Measurements from ENCODE around the gene CMTR1. TPM values are rescaled to one million over a fixed set of nuclear protein-coding genes. Genes with fewer than 3 reads are reported as not detected.

Gene CMTR1
- total RNA-seq, 3 donors from 2014 or later, result 31.4 to 35.7 (median 32.4) TPM

- Histone ChIP-seq H3K36me3 (no peaks in the 10 kb centered on the region), H3K27ac (no peak overlapping the region), H3K27me3 (peaks cover 0 to 19% of the 10 kb centered on the region in 2 donors), H3K4me1 (peaks cover 5 to 7% of the 10 kb centered on the region in 2 donors), H3K4me3 (no peak overlapping the region), H3K9me3 (no peaks in the 10 kb centered on the region)
- TF ChIP-seq CTCF (IDR thresholded peaks at IDR 0.05), result no peak
- TF ChIP-seq POLR2A (IDR thresholded peaks at IDR 0.05), result no peak
- TF ChIP-seq POLR2AphosphoS5 (IDR thresholded peaks at IDR 0.05), result no peak
- no peak for DNase-seq (ENCODE audit: low spot score in 2 of 2)
- intact Hi-C loops (cut with DNase I; ENCODE audit: low total_unique reads), result no loop called here
Measured at GRCh38 chr6:37511201-37511600, 78.2 kb downstream of the CMTR1 start.

- no peak for DNase-seq (ENCODE audit: low spot score in 2 of 2)
- Histone ChIP-seq H3K9me3 (no peaks in the 10 kb centered on the region), H3K27ac (peak overlapping the region in 1 of 2 donors; percentile 12), H3K4me1 (peaks cover 9 to 11% of the 10 kb centered on the region in 2 donors), H3K4me3 (no peak overlapping the region), H3K27me3 (peaks cover 0 to 19% of the 10 kb centered on the region in 2 donors), H3K36me3 (no peaks in the 10 kb centered on the region)
- intact Hi-C loops (cut with DNase I; ENCODE audit: low total_unique reads), result no loop called here
- no peak for TF ChIP-seq CTCF (IDR thresholded peaks at IDR 0.05)
- no peak for TF ChIP-seq POLR2AphosphoS5 (IDR thresholded peaks at IDR 0.05)
- no peak for TF ChIP-seq POLR2A (IDR thresholded peaks at IDR 0.05)
Measured at GRCh38 chr6:37511910-37512399, 78.9 kb downstream of the CMTR1 start.

- TF ChIP-seq POLR2A (IDR thresholded peaks at IDR 0.05), result no peak
- TF ChIP-seq CTCF (IDR thresholded peaks at IDR 0.05), result no peak
- TF ChIP-seq POLR2AphosphoS5 (IDR thresholded peaks at IDR 0.05), result no peak
- no peaks in the 10 kb centered on the region for H3K9me3 ChIP-seq
- DNase-seq (ENCODE audit: low spot score in 2 of 2), result peak in 1 of 2 donors; percentile 36
- H3K4me1 ChIP-seq, result peaks cover 9 to 17% of the 10 kb centered on the region in 2 donors
- H3K36me3 ChIP-seq, result no peaks in the 10 kb centered on the region
- intact Hi-C loops (cut with DNase I; ENCODE audit: low total_unique reads), result no loop called here
- H3K4me3 ChIP-seq, result peak overlapping the region in 1 of 3 donors; percentile 15
- H3K27ac ChIP-seq, result peak overlapping the region in 1 of 2 donors; percentile 12
- H3K27me3 ChIP-seq, result peaks cover 0 to 19% of the 10 kb centered on the region in 2 donors
Measured at GRCh38 chr6:37512400-37513011, 79.5 kb downstream of the CMTR1 start.

GRCh38 chr6:37513155-37513554 is 80.1 kb downstream of the CMTR1 start:
- DNase-seq (ENCODE audit: low spot score in 2 of 2), result no peak
- no peaks in the 10 kb centered on the region for H3K9me3 ChIP-seq
- TF ChIP-seq POLR2A (IDR thresholded peaks at IDR 0.05), result no peak
- no peak for TF ChIP-seq CTCF (IDR thresholded peaks at IDR 0.05)
- no peak for TF ChIP-seq POLR2AphosphoS5 (IDR thresholded peaks at IDR 0.05)
- no peaks in the 10 kb centered on the region for H3K36me3 ChIP-seq
- H3K27ac ChIP-seq, result no peak overlapping the region
- H3K4me1 ChIP-seq, result peaks cover 9 to 21% of the 10 kb centered on the region in 2 donors
- H3K4me3 ChIP-seq, result no peak overlapping the region
- peaks cover 0 to 19% of the 10 kb centered on the region in 2 donors for H3K27me3 ChIP-seq
- intact Hi-C loops (cut with DNase I; ENCODE audit: low total_unique reads), result no loop called here

- Histone ChIP-seq H3K4me3 (no peak overlapping the region), H3K27me3 (peaks cover 0 to 19% of the 10 kb centered on the region in 2 donors), H3K27ac (no peak overlapping the region), H3K9me3 (no peaks in the 10 kb centered on the region), H3K36me3 (no peaks in the 10 kb centered on the region), H3K4me1 (peaks cover 9 to 21% of the 10 kb centered on the region in 2 donors)
- intact Hi-C loops (cut with DNase I; ENCODE audit: low total_unique reads), result no loop called here
- no peak for DNase-seq (ENCODE audit: low spot score in 2 of 2)
- TF ChIP-seq POLR2AphosphoS5 (IDR thresholded peaks at IDR 0.05), result no peak
- TF ChIP-seq CTCF (IDR thresholded peaks at IDR 0.05), result no peak
- no peak for TF ChIP-seq POLR2A (IDR thresholded peaks at IDR 0.05)
Measured at GRCh38 chr6:37513576-37513975, 80.6 kb downstream of the CMTR1 start.

All from breast epithelium (tissue), 4 donors.